Fibroblast of pulmonary artery (primary cell): ENCODE data around the gene STK32A.

Experiments
- DNase-seq: peaks from one replicate; pipeline ENCODE4 v3.0.0-alpha.2; 2010; ENCODE audit warnings: low read depth
- H3K4me3 ChIP-seq: replicated peaks from 2 replicates; pipeline ENCODE4 v1.5.1; 2011; ENCODE audit warnings: low read depth, mild to moderate bottlenecking, control low read depth, low read length, moderate library complexity
- CTCF ChIP-seq: IDR thresholded peaks from 2 replicates; pipeline ENCODE4 v1.5.1; 2011; ENCODE audit warnings: mild to moderate bottlenecking, control low read depth, low read length, inconsistent platforms; ENCODE audit errors: missing control alignments

STK32A gene

GRCh38 chr5:147382776-147383175 is 147.9 kb downstream of the STK32A start:
- H3K4me3 ChIP-seq, result peak overlapping the region; percentile 46
- DNase-seq, result peak; percentile 27
- no peak for TF ChIP-seq CTCF

DNA sequence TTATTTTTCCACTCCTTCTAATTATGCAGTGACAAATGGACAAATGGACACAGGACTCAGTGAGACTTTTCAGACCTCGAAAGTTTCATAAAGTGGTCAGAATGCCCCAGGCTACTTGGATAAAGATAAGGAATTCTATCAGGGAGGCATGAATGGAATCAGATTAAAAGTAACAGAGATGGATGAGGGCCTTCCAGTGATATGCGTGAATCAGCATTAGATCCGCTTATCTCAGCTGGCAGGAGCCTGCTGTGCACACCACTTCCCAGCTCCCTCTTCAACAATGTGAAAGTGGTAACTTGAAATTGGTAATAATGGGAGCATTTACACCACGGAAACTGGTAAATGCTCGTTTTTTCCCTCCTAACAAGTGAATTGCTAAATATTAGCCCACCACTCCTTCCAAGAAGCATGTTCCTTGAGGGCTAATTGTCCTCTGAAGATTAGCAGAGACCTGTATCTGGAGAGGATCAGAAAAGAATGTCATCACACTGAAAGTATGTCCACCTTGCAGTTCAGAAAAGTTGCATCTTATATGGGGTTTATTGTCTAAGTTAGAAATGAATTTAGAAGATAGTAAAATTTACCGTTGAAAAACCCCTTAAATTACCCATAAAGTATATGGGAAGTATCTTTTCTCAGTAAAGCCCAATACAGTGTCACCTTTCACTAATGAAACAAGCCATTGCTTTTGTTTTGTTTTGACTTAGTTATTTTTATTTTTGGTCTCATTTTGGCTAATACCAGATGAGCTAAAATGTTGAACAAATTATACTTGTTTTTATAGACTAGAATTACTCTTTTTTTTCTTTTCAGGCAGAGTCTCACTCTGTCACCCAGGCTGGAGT is 149.7 kb downstream of the STK32A start:
- no peak for TF ChIP-seq CTCF
- no peak overlapping the region for H3K4me3 ChIP-seq
- DNase-seq, result no peak

GRCh38 chr5:147387109-147387508 is 152.3 kb downstream of the STK32A start:
- TF ChIP-seq CTCF, result no peak
- H3K4me3 ChIP-seq, result no peak overlapping the region
- no peak for DNase-seq

- TF ChIP-seq CTCF, result no peak
- DNase-seq, result no peak
- H3K4me3 ChIP-seq, result no peak overlapping the region
Measured at GRCh38 chr5:147388184-147389108, 153.6 kb downstream of the STK32A start.

- H3K4me3 ChIP-seq, result no peak overlapping the region
- TF ChIP-seq CTCF, result no peak
- no peak for DNase-seq
Measured at GRCh38 chr5:147390654-147391225, 155.9 kb downstream of the STK32A start.

GRCh38 chr5:147391781-147392180 is 157.0 kb downstream of the STK32A start:
- peak; percentile 88 for DNase-seq
- TF ChIP-seq CTCF, result peak; percentile 76

More at GRCh38 chr5:147391781-147392180, 157.0 kb downstream of the STK32A start:
- no peak overlapping the region for H3K4me3 ChIP-seq
